Loucy (cell line): ENCODE measurements around the gene SCUBE2.

Experiments used
- H2AFZ ChIP-seq: fragments of 200-600 bp; sonication (generic); 2 replicates; pipeline ENCODE4 v1.6.0; 2016; ENCODE audit warnings: antibody characterized with exemption, mild to moderate bottlenecking, low read length, moderate library complexity
- H3F3A ChIP-seq: fragments of 200-600 bp; 2 replicates; pipeline ENCODE4 v1.6.0; 2016; ENCODE audit warnings: antibody characterized with exemption, low read depth, mild to moderate bottlenecking
- H3K27me3 ChIP-seq: fragments of 200-600 bp; sonication (generic); 2 replicates; pipeline ENCODE4 v1.6.1; 2014; ENCODE audit warnings: low read length, mild to moderate bottlenecking; ENCODE audit not compliant: insufficient read depth, poor library complexity, severe bottlenecking
- H3K36me3 ChIP-seq: fragments of 200-600 bp; sonication (generic); 2 replicates; pipeline ENCODE4 v1.6.1; 2016; ENCODE audit warnings: low read length; ENCODE audit not compliant: insufficient read depth
- H3K4me1 ChIP-seq: fragments of 200-600 bp; sonication (generic); 2 replicates; pipeline ENCODE4 v1.5.1; 2014; ENCODE audit warnings: low read length, mild to moderate bottlenecking; ENCODE audit not compliant: insufficient read depth, poor library complexity, severe bottlenecking
- H3K4me2 ChIP-seq: fragments of 200-600 bp; sonication (generic); 2 replicates; pipeline ENCODE4 v1.6.0; 2014; ENCODE audit warnings: antibody characterized with exemption, low read length, low read depth, mild to moderate bottlenecking; ENCODE audit not compliant: poor library complexity, severe bottlenecking
- H3K4me3 ChIP-seq: fragments of 200-600 bp; sonication (generic); 2 replicates; pipeline ENCODE4 v1.5.1; 2014; ENCODE audit warnings: low read length, mild to moderate bottlenecking, mixed read lengths; ENCODE audit not compliant: poor library complexity, severe bottlenecking
- H3K79me2 ChIP-seq: fragments of 200-600 bp; sonication (generic); 2 replicates; pipeline ENCODE4 v1.6.1; 2014; ENCODE audit warnings: low read length; ENCODE audit not compliant: insufficient read depth
- H3K9ac ChIP-seq: fragments of 200-600 bp; sonication (generic); 2 replicates; pipeline ENCODE4 v1.6.0; 2014; ENCODE audit warnings: mild to moderate bottlenecking, low read depth, low read length, moderate library complexity; ENCODE audit not compliant: poor library complexity, severe bottlenecking
- H3K9me2 ChIP-seq: fragments of 200-600 bp; sonication (generic); replicated peaks from 2 replicates; pipeline ENCODE4 v1.6.1; 2016; ENCODE audit warnings: low read depth, low read length, mixed read lengths
- H3K9me3 ChIP-seq: fragments of 200-600 bp; sonication (generic); 2 replicates; pipeline ENCODE4 v1.6.1; 2014; ENCODE audit warnings: mild to moderate bottlenecking, antibody characterized with exemption, low read length, low read depth; ENCODE audit not compliant: insufficient read depth
- H4K20me1 ChIP-seq: fragments of 200-600 bp; sonication (generic); 2 replicates; pipeline ENCODE4 v1.6.0; 2014; ENCODE audit warnings: antibody characterized with exemption, low read length, mild to moderate bottlenecking; ENCODE audit not compliant: insufficient read depth, poor library complexity, severe bottlenecking
- CTCF ChIP-seq: fragments of 200-600 bp; sonication (generic); conservative IDR thresholded peaks from 2 replicates; pipeline ENCODE4 v1.5.1; 2014; ENCODE audit warnings: mild to moderate bottlenecking, antibody characterized with exemption, low read length
- EZH2phosphoT487 ChIP-seq: fragments of 200-600 bp; IDR thresholded peaks from 2 replicates; pipeline ENCODE4 v1.6.1; 2018; ENCODE audit warnings: antibody characterized with exemption, mild to moderate bottlenecking, moderate library complexity, borderline replicate concordance

Gene SCUBE2

DNA sequence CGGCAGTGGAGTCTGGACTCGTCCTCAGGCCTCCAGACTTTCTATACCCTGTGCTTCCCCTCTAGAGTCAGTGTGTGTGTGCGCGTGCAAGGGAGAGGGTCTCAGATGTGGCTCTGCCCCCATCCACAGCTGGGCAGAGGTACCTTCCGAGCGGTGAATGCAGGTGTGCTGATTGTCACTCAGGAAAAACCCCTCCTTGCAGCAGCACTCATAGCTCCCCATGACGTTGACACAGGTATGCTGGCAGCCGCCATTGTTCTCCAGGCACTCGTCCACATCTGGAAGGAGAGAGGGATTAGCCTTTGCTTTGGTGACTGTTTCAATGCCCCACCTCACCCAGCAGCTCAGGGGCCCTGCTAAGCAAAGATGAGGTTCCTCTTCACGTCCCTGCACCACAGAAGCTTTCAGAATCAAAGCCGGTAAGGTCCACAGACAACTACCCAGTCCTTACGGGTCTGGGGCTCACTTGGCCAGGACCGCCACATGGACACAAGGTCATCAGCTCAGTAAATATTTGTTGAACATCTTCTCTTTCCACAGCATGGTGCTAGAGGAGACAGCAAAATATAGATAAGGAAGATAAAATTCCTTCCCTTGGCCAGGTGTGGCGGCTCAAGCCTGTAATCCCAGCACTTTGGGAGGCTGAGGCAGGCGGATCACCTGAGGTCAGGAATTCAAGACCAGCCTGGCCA lies 16.9 kb downstream of the SCUBE2 start:
- Histone ChIP-seq H3K9ac (no peak overlapping the region), H3K79me2 (no peaks in the 10 kb centered on the region), H3K27me3 (no peaks in the 10 kb centered on the region), H4K20me1 (no peaks in the 10 kb centered on the region), H3K4me3 (no peak overlapping the region), H3K36me3 (no peaks in the 10 kb centered on the region), H3F3A (no peaks in the 10 kb centered on the region), H3K9me3 (no peaks in the 10 kb centered on the region), H2AFZ (no peak overlapping the region), H3K9me2 (no peaks in the 10 kb centered on the region), H3K4me2 (no peak overlapping the region), H3K4me1 (no peaks in the 10 kb centered on the region)
- no peak for TF ChIP-seq CTCF
- no peak for TF ChIP-seq EZH2phosphoT487

- TF ChIP-seq EZH2phosphoT487 (no peak), CTCF (no peak)
- no peaks in the 10 kb centered on the region for H3K27me3 ChIP-seq
- H3K9me3 ChIP-seq, result no peaks in the 10 kb centered on the region
- no peaks in the 10 kb centered on the region for H3K36me3 ChIP-seq
- H2AFZ ChIP-seq, result no peak overlapping the region
- H3F3A ChIP-seq, result no peaks in the 10 kb centered on the region
- H3K4me3 ChIP-seq, result no peak overlapping the region
- no peaks in the 10 kb centered on the region for H4K20me1 ChIP-seq
- no peaks in the 10 kb centered on the region for H3K9me2 ChIP-seq
- H3K4me1 ChIP-seq, result no peaks in the 10 kb centered on the region
- H3K4me2 ChIP-seq, result no peak overlapping the region
- no peak overlapping the region for H3K9ac ChIP-seq
- no peaks in the 10 kb centered on the region for H3K79me2 ChIP-seq
Observed at GRCh38 chr11:9073466-9074225, 17.8 kb downstream of the SCUBE2 start.

DNA sequence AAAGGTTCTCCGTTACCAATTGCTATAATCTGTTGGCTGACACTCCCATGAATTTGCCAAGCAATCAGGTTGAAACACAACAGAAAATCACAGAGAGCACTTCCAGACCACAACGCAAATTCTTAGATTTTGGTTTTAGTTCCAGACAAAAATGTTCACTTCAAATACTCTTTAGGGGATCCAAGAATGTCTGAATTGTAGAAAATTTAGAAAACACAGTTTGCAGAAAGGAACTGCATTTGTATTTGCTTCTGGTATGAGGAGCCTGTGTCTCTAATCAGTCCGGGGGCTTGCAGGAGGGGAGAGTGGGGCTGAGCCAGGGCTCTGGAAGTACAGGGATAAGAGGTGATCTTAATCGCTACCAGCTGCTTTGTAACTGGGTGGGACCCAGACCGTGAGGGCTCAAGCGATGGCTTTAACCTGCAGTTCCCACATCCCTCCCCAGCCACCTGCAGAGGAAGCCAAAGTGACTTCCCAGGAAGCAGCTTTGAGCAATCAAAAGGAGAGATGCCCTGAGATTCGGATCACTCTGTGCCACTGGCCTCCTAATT lies 18.7 kb downstream of the SCUBE2 start:
- H2AFZ ChIP-seq, result no peak overlapping the region
- TF ChIP-seq EZH2phosphoT487 (no peak), CTCF (no peak)

More for the DNA sequence above, 18.7 kb downstream of the SCUBE2 start:
- Histone ChIP-seq H3K4me3 (no peak overlapping the region), H3K4me2 (no peak overlapping the region), H3K79me2 (no peaks in the 10 kb centered on the region), H3F3A (no peaks in the 10 kb centered on the region), H3K4me1 (no peaks in the 10 kb centered on the region), H3K9ac (no peak overlapping the region), H3K9me2 (no peaks in the 10 kb centered on the region), H4K20me1 (no peaks in the 10 kb centered on the region), H3K27me3 (no peaks in the 10 kb centered on the region), H3K9me3 (no peaks in the 10 kb centered on the region), H3K36me3 (no peaks in the 10 kb centered on the region)
